Head of caudate nucleus (tissue), 42 donors: ENCODE measurements around the gene RHOC.
A peak's percentile ranks its signal among the peaks of the same experiment; 100 is the strongest.

Source experiments
- DNase-seq, 42 donors: peaks; one replicate each; pipeline versions ENCODE4 v3.0.0 to v3.0.0-alpha.2; 2020 to 2021; ENCODE audit warnings: mixed read lengths in 7 of 42
- intact Hi-C: fragments of 100-400 bp; cut with DNase I; formaldehyde crosslinking; loops from one replicate; pipeline ENCODE4 v1.15.0; 2022

Gene RHOC

DNA sequence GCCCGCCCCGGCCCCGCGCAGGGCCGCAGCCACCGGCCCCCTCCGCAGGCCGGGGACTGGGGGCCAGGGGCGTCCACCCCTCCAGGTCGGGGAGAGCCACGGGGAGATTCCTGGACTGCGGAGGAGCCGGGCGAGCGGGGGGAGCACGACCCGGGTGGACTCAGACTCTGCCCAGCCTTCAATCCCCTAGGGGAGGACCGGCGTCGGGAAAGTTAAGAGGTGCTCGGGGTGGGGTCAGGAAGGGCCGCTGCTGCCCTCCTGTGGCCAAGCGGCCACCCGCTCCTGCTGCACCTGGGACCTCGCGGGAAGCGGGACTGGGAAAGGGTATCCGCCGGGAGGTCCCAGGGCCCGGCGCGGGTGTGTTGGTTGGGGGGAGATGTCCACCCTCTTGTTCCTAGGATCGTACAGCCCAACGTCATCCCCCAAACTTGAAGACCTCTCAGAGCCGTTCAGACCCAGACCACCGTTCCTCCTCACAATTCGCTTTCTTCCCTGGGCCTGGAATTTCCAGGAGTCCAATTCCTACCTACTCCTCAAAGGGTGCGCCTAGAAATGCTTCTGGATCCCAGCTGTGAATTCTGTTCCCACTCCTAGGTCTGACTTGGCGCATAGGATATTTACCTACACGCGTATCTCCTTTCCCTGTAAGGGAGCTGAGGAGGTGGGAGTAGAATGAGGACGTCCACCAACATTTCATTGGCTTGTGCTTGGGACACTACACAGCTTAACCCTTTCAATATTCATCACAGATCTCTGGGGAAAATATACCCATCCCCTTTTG, 484 bp upstream of the RHOC start:
- DNase-seq, result peak; percentile 55 to 91 (median 82)
- intact Hi-C loops, result loop anchor here (2.0 to 10.0 kb wide), 3 partner anchors 83 to 313 kb away; partner anchors contain the start of gene CTTNBP2NL

DNA sequence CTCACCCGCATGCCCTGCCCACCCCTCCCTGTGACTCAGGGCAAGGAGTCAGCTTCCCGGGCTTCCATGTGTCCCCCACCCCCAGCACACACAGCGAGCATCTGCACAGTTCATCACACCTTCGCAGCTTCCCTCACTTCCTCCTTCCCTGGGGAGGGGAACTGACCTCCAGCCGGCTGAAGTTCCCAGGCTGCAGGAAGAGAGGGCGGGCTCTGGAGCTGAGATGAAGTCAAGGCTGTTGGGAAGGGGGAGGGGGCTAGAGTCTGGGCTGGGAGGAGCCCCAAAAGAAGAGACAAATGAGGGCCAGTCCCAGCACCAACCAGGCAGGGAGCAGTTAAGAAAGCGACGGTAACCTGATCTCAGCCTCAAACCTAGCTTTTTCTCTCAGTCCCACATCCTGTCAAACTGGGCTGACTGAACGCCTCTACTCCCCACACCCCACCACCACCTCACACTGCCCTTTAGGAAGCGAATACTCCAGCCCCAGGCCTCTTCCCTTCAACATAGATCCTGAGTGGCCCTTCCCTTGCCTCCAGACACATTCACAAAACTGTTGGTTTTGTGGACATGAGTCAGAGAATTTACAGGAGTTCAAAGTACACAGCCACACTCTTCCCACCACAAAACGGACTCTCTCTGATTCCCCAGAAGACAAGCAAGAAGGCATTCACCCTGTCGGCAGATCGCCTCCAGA, 1.8 kb downstream of the RHOC start:
- intact Hi-C loops, result loop anchor here (5.0 to 10.0 kb wide), 2 partner anchors 203 to 310 kb away; partner anchors contain the start of gene CTTNBP2NL
- DNase-seq, result peak in 22 of 42 donors; percentile 22 to 72 (median 48)

DNA sequence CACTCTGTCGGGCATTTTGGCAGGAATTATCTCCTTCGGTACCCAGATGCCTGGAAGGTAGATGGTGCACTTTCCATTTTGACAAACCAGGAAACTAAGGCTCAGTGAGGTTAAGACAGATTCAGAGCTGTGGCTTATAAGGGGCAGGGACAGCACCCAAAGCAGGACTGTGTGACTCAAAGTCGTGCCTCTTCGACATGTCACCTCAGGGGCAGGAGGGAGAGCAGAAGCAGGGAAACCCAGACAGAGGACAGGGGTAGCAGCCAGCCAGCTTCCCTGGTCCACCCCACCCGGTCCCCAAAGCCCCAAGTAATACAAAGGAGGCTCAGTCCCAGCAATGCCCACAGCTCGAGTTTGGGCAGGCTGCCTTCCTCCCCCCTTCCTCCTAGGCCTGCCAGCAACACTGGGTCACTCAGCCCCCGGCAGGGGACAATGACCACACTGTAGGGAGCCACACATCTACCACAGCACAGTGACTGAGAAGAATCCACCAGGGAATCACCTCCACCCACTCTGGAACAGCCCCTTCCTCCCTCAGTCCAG, 2.5 kb downstream of the RHOC start:
- intact Hi-C loops, result loop anchor here (10.0 kb wide), 1 partner anchor 310 kb away; the partner anchor contains the start of gene CTTNBP2NL
- DNase-seq, result peak; percentile 77 to 96 (median 90)

DNA sequence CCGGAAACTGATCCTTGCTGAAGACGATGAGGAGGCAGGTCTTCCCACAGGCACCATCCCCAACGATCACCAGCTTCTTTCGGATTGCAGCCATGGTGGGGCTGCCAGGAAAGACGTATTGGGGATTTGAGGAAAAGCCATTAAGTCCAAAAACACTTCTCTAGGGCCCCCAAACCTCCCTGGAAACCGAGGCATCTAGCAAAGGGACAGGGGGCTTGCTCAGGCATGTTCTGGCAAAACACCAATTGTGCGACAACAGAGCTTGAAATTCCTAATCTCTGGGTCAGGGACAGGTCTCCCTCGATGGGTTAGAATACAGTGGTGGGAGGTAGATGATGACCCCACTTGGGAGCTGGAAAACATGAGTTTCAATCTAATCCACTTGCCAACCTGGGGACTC, 3.2 kb downstream of the RHOC start:
- peak in 1 of 42 donors; percentile 35 for DNase-seq
- intact Hi-C loops, result loop anchor here (10.0 kb wide), 1 partner anchor 309 kb away; the partner anchor contains the start of gene CTTNBP2NL

DNA sequence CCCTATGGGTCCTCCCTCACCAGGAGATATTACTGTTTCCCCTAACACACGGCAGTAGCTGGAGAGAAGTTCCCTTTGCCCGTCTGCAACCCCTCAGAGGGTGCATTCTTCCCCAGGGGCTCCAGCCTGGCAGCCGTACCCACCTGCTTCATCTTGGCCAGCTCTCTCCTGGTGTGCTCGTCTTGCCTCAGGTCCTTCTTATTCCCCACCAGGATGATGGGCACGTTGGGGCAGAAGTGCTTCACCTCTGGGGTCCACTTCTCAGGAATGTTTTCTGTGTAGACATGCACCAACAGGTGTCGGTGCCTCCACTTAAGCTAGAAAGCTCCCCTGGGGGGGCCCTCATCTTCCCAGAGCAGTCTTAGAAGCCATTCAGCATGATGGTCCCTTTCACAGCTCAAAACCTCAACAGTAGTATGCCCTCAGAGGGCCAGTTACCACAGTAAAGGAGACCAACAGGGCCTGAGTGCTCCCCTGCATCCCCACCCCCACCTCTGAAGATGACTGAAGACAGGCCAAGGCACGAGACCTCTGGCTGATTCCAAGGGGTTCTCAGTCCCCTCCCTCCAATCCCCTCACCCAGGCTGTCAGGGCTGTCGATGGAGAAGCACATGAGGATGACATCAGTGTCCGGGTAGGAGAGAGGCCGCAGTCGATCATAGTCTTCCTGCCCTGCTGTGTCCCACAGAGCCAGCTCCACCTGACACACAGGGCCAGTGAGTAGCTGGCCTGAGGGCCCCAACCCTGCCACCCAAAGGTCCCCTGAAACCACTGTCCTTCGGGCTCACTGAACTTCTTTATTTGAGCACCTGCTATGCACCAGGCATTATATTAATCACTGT, 4.3 kb downstream of the RHOC start:
- intact Hi-C loops, result loop anchor here (10.0 kb wide), 1 partner anchor 308 kb away; the partner anchor contains the start of gene CTTNBP2NL
- DNase-seq, result peak in 4 of 42 donors; percentile 2 to 68 (median 35)

DNA sequence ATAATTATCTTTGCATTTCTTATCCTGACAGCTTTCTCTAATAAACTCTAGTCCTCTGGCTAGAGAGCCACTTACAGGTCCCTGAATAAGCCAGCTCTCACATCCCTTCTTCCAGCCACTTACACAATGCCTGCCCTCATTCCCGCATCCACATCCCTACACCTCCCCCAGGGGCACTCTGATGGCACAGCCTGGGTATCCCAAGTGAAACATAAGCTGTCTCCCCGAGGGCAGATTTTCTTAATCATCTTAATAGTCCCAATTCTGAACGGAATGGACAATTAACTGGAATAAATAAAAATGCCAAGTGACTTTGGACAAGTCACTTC, 4.9 kb downstream of the RHOC start:
- peak in 1 of 42 donors; percentile 35 for DNase-seq
- intact Hi-C loops, result loop anchor here (10.0 kb wide), 1 partner anchor 307 kb away; the partner anchor contains the start of gene CTTNBP2NL

DNA sequence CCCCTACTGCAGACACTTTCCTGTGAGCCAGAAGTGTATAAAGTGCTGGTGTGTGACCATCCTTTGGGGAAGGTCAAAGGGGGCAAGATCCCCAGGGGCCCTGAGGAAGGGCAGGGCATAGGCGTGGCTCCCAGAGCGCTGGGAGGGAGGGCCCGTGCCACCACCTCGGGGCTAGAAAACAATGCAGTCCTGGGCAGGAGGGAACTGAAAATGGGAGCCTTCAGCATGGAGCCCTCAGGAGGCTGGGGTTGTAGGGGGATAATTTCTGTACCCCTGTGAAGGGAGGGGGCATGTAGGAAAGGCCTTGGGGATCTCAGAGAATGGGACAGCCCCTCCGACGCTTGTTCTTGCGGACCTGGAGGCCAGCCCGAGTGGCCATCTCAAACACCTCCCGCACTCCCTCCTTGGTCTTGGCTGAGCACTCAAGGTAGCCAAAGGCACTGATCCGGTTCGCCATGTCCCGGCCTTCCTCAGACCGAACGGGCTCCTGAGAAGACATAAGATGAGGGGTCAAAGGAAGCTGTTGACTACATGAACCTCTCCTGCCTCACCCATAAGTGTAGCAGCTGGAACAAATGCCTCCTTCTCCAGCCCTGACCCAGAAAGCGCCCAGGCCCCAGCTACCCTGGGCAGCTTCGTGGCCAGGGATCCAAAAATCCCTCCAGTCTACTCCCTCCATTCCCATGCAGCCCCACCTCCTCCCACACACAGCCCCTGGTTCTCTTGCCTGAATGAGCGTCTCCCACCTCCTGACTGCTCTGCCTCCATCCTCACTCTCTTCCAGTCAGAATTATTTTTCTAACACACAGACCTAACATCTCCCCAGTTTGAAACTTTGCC, 5.5 kb downstream of the RHOC start:
- DNase-seq, result peak in 2 of 42 donors; percentile 7 to 37
- intact Hi-C loops, result loop anchor here (10.0 kb wide), 1 partner anchor 307 kb away; the partner anchor contains the start of gene CTTNBP2NL

DNA sequence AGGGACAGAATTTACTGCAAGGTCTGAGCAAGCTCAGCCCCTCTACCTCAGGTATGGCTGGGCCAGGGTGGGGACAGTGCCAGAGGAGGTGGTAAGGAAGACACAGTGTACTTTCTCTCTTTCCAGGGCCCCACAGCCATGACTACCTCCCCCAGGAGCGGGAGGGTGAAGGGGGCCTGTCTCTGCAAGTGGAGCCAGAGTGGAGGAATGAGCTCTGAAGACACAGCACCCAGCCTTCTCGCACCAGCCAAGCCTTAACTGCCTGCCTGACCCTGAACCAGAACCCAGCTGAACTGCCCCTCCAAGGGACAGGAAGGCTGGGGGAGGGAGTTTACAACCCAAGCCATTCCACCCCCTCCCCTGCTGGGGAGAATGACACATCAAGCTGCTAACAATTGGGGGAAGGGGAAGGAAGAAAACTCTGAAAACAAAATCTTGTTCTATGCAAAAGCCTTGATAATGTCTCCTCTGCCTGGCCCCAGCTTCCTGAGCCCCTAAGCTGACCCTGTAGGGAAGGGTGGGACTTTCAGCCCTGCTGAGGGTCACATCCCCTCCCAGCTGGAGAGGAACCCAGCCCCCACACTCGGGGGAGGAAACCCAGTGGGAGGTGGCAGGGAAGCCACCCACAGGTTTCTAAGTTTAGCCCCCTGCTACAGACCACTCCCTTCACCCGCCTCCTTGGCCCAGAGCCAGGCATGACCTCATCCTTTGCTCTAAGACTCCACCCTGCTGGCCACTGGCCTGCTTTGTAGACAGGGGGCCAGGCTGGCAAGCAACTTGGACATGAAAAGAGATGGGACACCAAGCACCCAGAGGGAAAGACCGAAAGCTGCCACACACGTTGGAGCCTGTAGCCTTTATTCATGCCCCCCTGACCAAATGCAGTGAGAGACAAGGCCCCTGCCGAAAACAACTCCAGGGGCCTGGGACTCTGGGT, 6.4 kb downstream of the RHOC start:
- intact Hi-C loops, result loop anchor here (10.0 kb wide), 1 partner anchor 306 kb away; the partner anchor contains the start of gene CTTNBP2NL
- peak; percentile 85 to 98 (median 95) for DNase-seq

DNA sequence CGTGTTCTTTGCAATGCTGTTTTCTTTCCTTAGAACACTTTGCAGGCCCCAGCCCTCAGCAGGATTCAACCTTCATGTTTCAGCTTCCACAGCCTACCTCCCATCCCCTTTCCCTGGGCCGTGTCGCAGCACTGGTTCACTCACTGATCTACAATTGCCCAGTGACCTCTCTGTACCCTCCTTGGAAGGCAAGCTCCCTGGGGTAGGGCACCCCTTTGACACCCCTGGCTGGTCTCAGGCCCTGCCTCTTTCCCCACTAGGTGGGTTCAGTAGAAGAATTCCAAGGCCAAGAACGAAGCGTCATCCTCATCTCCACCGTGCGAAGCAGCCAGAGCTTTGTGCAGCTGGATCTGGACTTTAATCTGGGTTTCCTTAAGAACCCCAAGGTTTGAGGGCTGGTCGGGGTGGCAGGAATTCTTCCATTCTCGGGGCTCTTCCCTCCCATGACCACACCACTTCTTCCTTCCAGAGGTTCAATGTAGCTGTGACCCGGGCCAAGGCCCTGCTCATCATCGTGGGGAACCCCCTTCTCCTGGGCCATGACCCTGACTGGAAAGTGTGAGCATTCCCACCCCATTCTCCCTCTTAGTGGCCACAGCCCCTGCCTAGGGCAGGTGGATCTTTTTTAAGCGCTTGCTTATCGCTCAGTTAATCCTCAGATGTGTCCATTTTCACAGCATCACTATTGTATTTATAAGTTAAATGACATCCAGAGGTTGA, 7.3 kb downstream of the RHOC start:
- intact Hi-C loops, result loop anchor here (10.0 kb wide), 1 partner anchor 305 kb away; the partner anchor contains the start of gene CTTNBP2NL

DNA sequence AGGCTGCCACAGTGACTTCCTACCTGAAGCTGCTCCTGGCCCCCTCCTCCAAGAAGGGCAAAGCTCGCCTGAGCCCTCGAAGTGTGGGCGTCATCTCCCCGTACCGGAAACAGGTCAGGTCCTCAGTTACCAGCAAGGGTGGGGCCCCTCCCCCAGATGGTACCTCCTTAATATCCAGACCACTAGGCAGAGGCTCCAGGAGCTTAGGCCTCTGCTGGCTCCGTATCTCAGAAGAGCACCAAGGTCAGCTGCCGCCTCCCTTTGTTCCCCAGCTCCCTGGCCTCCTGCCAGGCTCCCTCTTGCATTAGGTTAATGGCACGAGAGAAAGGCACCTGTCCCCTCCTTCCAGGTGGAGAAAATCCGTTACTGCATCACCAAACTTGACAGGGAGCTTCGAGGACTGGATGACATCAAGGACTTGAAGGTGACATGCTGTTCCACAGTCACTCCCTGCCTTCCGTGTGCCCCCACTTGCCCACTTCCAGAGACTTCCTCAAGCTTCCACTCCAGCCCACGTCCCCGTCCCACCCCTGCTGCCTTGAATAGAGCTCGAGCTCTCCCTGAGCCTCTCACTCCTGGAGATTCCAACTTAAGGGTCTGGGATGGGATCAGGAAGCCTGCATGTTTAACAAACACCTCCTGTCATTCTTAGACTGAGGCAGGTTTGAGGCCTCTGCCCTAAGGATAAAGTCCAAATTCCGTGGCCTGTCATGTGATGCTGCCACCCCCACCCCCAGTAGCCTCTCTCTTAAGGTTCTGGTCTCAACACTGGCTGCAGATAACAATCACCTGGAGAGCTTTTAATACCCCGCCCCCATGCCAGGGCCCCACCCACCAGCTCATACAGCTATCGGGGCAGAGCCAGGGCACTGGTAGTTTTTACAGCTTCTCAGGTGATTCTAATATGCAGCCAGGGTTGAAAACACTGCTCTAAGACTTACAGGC, 8.3 kb downstream of the RHOC start:
- intact Hi-C loops, result no loop called here

More for the DNA sequence above, 7.3 kb downstream of the RHOC start:
- peak in 2 of 42 donors; percentile 1 to 33 for DNase-seq

DNA sequence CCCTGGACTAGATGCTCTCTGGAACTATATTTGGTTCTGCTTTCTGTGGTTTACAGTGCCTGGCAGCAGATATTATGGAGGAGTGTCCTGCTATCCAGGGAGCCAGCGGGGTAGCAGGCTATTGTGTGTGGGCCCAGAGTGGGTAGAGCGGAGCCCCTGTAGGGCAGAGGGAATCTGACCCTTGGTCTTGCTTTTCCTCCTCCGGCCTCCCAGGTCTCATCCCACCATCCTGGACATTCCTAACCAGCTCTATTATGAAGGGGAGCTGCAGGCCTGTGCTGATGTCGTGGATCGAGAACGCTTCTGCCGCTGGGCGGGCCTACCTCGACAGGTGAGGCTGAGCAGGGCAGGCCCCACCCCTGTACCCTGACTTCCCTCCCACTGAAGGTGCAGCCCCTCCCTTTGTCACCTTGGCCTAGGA, 9.1 kb downstream of the RHOC start:
- DNase-seq, result peak in 2 of 42 donors; percentile 3 to 19
- intact Hi-C loops, result no loop called here

More for the DNA sequence above, 8.3 kb downstream of the RHOC start:
- DNase-seq, result peak in 1 of 42 donors; percentile 30

DNA sequence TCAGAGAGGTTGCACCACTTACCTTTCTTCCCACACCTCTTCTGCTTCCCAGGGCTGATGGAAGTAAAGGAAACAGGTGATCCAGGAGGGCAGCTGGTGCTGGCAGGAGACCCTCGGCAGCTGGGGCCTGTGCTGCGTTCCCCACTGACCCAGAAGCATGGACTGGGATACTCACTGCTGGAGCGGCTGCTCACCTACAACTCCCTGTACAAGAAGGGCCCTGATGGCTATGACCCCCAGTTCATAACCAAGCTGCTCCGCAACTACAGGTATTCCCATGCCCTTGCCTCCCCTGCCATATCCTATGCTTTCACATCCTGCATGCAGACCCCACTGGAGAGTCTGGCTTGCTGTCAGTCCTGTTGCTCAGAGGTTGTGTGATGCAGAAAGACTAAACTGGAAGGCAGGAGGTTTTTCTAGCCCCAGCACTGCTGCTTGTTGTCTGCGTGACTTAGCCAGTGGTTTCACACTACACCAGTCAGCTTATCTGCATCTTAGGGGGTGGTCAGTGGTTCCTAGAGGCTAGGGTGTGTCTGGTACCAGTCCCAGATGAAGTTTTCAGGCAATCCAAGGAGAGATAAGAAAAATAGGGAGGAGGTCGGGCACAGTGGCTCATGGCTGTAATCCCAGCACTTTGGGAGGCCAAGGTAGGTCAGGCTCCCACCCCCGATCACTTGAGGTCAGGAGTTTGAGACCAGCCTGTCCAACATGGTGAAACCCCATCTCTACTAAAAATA, 10.2 kb downstream of the RHOC start:
- intact Hi-C loops, result no loop called here
- DNase-seq, result peak in 2 of 42 donors; percentile 2 to 20

DNA sequence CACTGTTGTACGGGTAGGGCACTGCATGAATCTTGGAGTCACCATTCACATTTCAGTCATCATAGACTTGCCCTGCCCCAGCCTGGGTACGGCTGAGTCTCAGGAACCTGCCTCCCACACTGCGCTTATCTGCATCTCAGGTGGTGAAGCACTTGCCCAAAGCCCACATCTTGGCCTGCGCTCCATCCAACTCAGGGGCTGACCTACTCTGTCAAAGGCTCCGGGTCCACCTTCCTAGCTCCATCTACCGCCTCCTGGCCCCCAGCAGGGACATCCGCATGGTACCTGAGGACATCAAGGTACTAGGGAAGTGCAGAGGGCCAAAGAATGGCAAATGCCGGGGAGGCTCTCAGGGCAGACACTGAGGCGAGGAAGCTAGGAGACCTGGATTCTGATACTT, 11.7 kb downstream of the RHOC start:
- intact Hi-C loops, result no loop called here
- DNase-seq, result peak in 1 of 42 donors; percentile 14

DNA sequence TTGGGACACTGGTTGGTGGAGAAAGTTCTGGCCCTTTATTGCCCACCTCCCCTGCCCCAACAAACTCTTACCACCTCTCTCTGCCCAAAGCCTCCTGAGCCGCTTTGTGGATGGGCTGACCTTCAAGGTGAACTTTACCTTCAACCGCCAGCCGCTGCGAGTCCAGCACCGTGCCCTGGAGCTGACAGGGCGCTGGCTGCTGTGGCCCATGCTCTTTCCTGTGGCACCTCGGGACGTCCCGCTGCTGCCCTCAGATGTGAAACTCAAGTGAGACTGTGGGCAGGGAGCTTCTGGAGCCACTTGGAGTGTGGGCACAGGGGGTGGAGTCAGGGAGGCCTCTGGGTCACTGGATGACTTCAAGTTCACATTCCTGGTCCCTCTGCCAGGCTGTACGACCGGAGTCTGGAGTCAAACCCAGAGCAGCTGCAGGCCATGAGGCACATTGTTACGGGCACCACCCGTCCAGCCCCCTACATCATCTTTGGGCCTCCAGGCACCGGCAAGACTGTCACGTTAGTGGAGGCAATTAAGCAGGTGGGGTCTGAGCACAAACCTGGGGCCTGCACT, 12.5 kb downstream of the RHOC start:
- intact Hi-C loops, result no loop called here
- peak in 1 of 42 donors; percentile 20 for DNase-seq
